ENCODE data around the gene PBOV1.

DNA sequence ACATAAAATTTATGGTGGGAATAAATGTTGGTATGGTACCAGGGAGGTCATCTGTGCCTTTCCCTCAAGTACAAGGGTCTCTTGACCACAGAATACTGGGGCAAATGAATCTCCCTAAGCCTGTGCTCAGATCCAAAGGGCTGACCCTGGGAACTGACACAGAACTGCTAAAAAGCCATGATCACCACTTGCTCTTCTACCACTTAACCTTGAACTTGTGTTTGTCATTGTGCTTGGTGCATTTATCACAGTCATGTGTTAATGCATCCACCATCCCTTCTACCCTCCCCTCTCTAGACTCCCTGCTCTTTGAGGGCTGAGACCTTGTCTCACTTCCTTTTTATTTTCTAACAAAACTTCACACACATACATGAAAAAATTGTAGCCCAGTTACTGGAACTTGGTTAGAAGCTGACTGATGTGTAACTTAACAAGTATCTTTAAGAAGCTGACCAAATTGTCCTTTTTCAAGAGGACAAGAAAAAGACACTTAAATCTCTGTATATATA lies 46.1 kb upstream of the PBOV1 start:
- TF ChIP-seq, protein P1, sequence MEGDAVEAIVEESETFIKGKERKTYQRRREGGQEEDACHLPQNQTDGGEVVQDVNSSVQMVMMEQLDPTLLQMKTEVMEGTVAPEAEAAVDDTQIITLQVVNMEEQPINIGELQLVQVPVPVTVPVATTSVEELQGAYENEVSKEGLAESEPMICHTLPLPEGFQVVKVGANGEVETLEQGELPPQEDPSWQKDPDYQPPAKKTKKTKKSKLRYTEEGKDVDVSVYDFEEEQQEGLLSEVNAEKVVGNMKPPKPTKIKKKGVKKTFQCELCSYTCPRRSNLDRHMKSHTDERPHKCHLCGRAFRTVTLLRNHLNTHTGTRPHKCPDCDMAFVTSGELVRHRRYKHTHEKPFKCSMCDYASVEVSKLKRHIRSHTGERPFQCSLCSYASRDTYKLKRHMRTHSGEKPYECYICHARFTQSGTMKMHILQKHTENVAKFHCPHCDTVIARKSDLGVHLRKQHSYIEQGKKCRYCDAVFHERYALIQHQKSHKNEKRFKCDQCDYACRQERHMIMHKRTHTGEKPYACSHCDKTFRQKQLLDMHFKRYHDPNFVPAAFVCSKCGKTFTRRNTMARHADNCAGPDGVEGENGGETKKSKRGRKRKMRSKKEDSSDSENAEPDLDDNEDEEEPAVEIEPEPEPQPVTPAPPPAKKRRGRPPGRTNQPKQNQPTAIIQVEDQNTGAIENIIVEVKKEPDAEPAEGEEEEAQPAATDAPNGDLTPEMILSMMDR (IDR thresholded peaks at IDR 0.05): no peak
- no peak for TF ChIP-seq POLR2A (IDR thresholded peaks at IDR 0.05)
- TF ChIP-seq POLR2AphosphoS5 (IDR thresholded peaks at IDR 0.05; ENCODE audit: insufficient read depth in 1 of 2, low read depth in 1 of 2): no peak
